NCI-H2107 (cell line): Measurements from ENCODE around the gene GABRG3.

Source experiments
- DNase-seq: peaks from one replicate; lab custom pipeline; 2025; lab: John Stamatoyannopoulos, UW

The GABRG3 gene

DNA sequence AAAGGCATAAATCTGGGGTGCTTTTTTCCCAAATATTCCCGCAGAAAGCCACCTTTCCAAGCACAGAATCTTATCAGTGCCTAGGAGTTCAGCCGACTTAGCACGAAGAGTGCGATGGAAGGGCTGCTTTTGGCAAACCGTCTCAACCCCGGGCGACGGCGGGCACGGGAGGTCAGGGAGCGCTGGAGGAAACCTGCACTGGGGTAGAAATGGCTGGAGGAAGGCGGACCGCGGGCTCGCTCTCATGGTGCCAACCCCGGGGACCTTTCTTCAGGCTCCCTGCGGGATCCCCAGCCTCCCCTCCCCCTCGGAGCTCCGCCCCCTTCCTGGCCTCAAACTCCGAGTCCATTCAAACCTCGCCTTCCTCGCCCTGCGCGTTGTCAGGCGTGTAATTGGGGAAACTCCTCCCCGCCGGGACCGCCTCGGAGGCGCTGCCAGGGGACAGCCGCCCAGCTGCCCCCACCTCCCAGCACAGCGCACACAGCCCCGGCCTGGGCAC lies at the start of gene GABRG3:
GABRG3 (plus strand) TSS at position 470 of the 499 bp plus-strand sequence.
- no peak for DNase-seq

- DNase-seq, result no peak
Observed at GRCh38 chr15:26921433-26921832, 49.5 kb upstream of the GABRG3 start.

DNA sequence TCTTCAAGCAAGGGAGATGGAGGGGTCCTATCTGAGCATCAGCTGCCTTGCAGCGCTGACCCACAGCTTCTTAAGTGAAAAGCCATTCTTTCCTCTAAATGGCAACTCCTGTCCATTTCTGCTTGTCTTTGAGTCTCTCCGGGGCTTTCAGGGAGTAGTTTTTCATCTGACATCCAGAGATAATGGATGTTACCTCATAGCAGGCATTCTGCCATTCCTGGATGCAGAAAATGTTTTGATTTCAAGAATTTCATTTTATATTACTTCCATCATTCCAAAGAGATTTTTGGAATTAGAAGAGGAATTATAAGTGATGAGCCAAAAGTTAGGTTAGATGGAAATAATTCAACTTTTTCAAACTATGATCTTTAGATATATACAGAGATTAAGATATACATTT lies 44.9 kb upstream of the GABRG3 start:
- no peak for DNase-seq

DNA sequence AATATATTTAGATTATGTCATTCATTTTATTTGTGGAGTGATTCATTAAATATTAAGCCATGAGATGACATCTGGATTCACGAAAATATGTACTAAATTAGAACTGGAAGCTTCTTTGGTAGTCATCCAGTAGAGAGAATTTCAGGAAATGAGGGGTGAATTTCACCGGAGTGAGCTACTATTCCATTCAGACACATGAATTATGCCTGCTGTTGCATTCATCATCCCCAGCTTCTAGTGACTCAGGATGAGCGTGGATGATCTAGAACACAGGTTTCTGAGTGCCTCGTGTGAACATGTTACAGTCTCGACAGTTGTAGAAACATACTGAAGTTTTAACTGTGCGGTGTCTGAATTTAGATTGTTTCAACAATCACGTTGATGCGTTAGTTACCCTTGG lies 42.9 kb upstream of the GABRG3 start:
- no peak for DNase-seq

DNA sequence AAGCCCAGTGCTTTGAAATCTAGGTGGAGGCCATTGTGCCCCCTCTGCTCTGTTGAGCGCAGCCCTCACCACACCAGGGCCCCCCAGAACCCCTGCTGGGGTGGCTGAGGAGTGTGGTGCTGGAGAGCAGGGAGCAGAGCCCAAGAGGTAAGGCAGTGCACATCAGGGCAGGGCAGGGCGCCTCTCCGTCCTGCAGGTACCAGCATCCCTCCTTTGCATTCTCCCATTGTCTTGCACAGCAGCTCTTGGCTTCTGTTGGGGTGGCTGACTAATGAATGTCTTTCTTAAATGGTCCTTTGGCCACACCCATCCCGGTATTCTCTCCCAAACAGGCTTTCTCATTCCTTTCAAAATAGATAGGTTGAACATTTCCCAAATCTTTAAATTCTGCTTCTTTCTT lies 41.4 kb upstream of the GABRG3 start:
- no peak for DNase-seq

- DNase-seq, result no peak
Observed at GRCh38 chr15:26934848-26935247, 36.1 kb upstream of the GABRG3 start.

DNA sequence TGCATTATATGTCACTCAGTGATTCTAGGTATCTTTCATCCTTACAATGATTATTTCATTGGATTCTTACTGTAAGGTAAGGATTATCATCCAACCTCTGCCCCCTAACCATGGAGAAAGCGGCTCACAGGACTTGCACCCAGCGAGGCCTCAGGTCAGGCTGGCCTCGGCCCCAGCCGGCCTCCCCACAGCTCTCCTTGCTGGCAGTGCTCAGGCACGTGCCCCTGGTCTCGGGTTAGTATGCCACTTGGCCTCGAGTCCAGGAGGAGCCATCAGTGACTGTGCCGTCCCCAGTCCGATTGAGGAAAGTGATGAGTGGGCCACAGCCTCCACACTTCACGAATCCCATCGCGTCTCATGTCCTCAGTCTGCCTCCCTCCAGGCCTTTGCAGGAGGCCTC lies 35.7 kb upstream of the GABRG3 start:
- DNase-seq, result no peak

DNA sequence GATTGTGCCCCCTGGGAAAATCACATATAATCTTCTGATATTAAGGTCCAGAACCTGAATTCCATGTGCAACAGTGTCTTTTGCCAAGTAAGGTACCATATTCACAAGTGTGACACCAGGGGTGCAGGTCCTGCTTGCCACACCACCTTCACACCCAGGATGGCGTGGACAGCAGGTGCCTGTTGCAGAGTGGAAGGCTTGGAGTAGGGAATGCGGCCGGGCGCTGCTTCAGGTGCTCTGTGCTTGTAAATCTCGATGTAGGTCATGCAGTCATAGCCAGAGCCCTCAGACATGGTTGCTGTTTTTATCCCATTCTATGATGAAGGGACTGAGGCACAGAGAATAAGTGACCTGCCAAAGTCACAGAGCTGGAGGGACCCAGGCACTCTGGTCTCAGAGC lies 34.5 kb upstream of the GABRG3 start:
- DNase-seq, result no peak

DNA sequence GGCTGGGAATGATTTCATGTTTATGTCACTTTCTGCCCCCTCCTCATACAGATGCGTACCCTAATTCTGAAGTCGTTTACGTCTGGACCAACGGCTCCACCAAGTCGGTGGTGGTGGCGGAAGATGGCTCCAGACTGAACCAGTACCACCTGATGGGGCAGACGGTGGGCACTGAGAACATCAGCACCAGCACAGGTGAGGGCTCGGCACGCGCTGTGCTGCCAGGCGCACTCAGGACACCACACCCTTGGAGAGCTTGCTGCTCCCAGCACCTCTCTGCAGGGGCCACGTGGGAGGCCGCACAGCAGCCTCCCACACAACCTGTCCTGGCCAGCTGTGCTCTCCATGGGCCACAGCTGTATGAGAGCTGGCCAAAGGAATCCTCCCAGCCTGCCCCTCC lies 33.8 kb upstream of the GABRG3 start:
- DNase-seq, result no peak

- DNase-seq, result no peak
Observed at GRCh38 chr15:26939398-26939797, 31.6 kb upstream of the GABRG3 start.

- DNase-seq, result no peak
Observed at GRCh38 chr15:26941489-26941888, 29.5 kb upstream of the GABRG3 start.

- no peak for DNase-seq
Observed at GRCh38 chr15:26943866-26944265, 27.1 kb upstream of the GABRG3 start.

DNA sequence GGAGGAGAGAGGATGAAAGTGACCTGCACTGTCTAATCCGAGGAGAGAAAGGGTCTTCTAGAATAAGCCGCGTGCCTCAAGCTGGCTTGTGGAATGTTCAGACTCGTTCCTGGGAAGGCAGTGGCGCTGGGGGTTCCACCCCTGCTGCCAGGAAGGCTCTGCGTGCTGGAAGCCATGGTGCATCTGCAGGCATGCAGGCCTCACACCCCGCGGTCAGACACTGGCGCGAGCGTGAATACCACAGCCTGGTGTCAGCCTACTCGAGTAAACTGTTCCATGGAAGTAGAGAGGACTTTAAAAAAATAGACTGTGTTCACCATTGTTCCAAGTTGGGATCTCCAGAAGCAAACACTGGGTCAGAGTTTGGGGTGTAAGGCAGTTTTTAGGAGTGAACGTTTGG lies 25.9 kb upstream of the GABRG3 start:
- no peak for DNase-seq

GRCh38 chr15:26950001-26950400 lies 21.0 kb upstream of the GABRG3 start:
- no peak for DNase-seq

DNA sequence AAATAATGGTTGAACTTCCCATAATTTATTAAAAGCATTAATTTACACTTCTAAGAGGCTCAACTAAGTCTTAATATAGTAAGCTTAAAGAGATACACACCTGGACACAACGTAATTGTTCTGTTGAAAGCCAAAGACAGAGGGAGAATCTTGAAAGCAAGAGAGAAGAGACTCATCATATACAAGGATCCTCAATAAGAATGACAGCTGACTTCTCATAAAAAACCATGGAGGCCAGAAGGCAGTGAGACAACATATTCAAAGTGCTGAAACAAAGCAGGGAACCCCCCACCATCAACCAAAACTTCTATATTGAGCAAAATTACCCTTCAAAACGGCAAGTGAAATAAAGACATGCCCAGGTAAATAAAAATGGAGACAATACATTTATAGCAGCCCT lies 16.6 kb upstream of the GABRG3 start:
- DNase-seq, result no peak

- DNase-seq, result no peak
Observed at GRCh38 chr15:26967719-26968269, 3.2 kb upstream of the GABRG3 start.

DNA sequence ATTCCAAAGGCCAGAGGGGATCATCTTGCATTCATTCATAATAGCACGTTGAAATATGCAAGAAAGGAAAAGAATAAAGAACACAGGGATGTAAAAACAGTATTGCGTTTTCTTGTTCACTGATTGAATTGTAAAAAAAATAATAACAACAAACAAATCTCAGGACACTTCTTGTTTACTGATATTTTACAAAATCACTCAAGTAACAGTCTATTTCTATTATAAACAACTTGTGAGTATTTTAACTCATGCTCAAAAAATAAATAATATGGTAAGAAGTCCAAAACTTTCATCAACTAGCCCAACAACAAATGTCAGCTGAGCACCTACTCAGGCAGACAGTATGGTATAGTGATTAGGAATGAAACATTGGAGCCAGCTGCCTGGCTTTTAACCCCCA lies 2.2 kb upstream of the GABRG3 start:
- DNase-seq, result no peak

DNA sequence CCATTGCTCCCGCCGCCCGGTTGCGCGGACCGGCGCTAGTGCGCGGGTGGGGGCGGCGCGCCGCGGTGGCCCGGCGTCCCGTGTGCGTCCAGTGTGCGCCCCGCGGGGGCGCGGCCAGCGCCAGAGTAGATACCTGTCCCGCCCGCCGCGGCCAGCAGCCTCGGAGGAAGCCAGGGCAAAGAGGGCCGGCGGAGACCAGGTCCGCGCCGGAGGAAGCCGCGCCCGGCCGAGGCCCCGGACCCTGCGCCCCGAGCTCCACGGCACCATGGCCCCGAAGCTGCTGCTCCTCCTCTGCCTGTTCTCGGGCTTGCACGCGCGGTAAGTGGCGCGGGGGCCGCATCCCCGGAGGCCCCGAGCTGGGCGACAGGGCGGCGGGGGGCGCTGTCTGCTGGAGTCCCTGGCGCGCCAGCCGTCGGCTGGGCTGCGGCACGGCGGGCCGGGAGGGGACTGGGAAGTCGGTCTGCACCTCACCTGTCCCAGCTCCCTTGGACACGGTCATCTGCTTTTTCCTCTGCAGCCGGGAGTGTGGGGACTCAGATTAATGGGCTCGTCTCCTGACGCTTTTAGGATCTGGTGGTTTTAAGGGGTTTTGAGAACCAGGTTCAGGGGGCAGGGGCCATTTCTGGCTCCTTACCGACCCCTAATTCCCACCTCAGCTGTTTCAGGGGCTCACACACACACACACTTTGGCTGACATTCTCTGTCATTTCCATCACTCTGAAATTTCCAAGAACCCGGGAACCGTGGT lies 464 bp downstream of the GABRG3 start:
- DNase-seq, result no peak

- no peak for DNase-seq
Observed at GRCh38 chr15:26972636-26973035, 1.7 kb downstream of the GABRG3 start.

DNA sequence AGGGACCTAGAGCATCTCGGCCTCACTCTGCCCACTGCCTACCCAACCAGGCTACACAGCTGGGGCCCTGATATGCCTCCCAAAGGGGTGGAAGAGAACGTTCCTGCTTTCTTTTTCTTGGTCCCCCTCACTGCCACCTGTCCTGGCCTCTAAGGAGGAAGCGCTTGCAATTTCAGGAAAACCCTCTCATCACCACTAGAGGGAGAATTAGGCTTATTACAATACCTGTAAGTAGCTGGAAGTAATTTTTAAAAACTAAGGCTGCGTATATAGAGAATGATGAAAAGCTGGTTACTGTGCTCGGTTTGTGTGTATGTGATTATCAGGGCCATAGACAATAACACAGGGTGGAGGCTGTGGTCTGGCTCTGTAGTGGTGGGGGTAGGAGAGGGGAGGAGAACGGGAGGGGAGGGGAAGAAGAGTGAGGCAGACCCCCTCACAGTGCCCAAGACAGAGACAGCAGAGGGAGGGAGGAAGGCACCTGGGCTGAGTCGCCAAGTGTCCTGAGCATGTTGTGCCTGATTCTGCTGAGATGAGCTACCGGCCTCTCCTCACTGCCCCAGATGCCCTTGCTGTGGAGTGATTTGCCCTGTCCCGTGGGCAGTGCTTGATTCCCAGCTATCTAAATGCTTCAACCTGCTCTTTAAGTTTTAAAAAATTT lies 3.3 kb downstream of the GABRG3 start:
- no peak for DNase-seq

DNA sequence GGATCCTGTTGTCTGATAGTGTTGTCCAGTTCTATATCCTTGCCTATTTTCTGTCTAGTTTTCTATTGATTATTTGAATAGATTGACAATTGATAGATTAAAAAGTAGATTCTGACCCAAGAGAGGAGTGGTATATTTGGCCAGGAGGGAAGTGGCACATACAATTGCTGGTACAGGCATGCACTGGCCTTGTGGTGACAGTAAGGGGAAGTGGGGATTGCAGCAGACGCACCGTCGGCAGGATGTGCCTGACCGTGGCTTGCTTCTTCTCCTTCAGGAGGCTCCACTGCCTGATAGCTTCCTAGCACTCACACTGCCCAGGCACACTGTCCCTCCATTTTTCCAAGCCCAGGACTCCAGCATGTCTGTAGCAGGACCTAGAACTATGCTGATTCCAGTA lies 10.5 kb downstream of the GABRG3 start:
- no peak for DNase-seq

GRCh38 chr15:26983822-26984221 lies 12.8 kb downstream of the GABRG3 start:
- DNase-seq, result no peak

DNA sequence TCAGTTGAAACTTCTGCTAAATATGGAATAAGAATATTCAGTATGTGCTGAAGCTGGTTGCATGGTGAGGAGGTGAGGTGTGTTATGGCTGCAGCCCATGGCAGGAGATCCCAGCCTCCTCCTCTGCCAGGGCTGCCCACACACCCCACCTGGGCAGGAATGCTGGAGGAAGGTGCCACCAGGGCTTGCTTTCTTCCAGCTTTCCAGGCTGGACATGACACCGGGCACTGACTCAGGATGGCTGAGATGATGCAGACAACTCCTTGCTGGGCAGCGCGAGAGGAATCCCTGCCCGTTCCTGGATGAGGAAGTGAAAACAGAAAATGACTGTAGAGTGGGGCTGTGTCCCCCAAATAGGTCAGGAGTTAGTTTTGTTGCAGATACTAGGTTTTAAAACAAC lies 14.1 kb downstream of the GABRG3 start:
- DNase-seq, result no peak
